WTC11 (cell line): Measurements from ENCODE around the gene STOX2. TPM values are rescaled to one million over a fixed set of nuclear protein-coding genes. Genes with fewer than 3 reads are reported as not detected.

Source experiments
- ATAC-seq: fragments of 200-7000 bp; cut with Tn5 transposase; 2 replicates; pipeline ENCODE4 v1.10.0; 2021; ENCODE audit warnings: mild to moderate bottlenecking, moderate library complexity
- CTCF ChIA-PET: fragments of 300-600 bp; sonication (Branson Sonifier 250); formaldehyde crosslinking; loops from one replicate; lab custom pipeline; 2021; ENCODE audit warnings: antibody characterized with exemption; lab: Charles Lee
- POLR2A ChIA-PET: fragments of 350-600 bp; sonication (Branson Sonifier 250); formaldehyde crosslinking; loops from one replicate; lab custom pipeline; 2021; ENCODE audit warnings: antibody characterized with exemption; lab: Charles Lee
- DNase-seq: peaks from one replicate; pipeline ENCODE4 v3.0.0; 2021; ENCODE audit warnings: low spot score
- H3K27ac Mint-ChIP-seq: 2 replicates; pipeline ENCODE4 v1.8.0; 2021; ENCODE audit warnings: mixed read lengths
- H3K27me3 Mint-ChIP-seq: 2 replicates; pipeline ENCODE4 v1.8.0; 2021; ENCODE audit warnings: low read depth, mild to moderate bottlenecking, moderate library complexity, mixed read lengths
- H3K36me3 Mint-ChIP-seq: 2 replicates; pipeline ENCODE4 v1.8.0; 2021; ENCODE audit warnings: mixed read lengths
- H3K4me1 Mint-ChIP-seq: 2 replicates; pipeline ENCODE4 v1.8.0; 2022; ENCODE audit warnings: mixed read lengths
- H3K4me3 Mint-ChIP-seq: 2 replicates; pipeline ENCODE4 v1.8.0; 2021; ENCODE audit warnings: mild to moderate bottlenecking, moderate library complexity, mixed read lengths
- H3K9me3 Mint-ChIP-seq: 2 replicates; pipeline ENCODE4 v1.8.0; 2021; ENCODE audit warnings: mixed read lengths
- ELF4 ChIP-seq: sonication (generic); formaldehyde crosslinking; IDR thresholded peaks from 2 replicates; pipeline ENCODE4 v1.8.1; 2022; ENCODE audit warnings: low read depth, mild to moderate bottlenecking, moderate library complexity, missing genetic modification reagents
- FOXJ3 ChIP-seq: sonication (generic); formaldehyde crosslinking; IDR thresholded peaks from 2 replicates; pipeline ENCODE4 v1.9.0; 2021; ENCODE audit warnings: missing genetic modification reagents, mild to moderate bottlenecking, borderline replicate concordance
- FOXP1 ChIP-seq: sonication (generic); formaldehyde crosslinking; IDR thresholded peaks from 2 replicates; pipeline ENCODE4 v1.8.0; 2022; ENCODE audit warnings: missing genetic modification reagents, mild to moderate bottlenecking, moderate library complexity, borderline replicate concordance
- GTF2I ChIP-seq: fragments of 250-450 bp; sonication (Bioruptor Pico); conservative IDR thresholded peaks from 2 replicates; pipeline ENCODE4 v1.4.0; 2021; ENCODE audit warnings: mild to moderate bottlenecking
- SMAD4 ChIP-seq: sonication (generic); formaldehyde crosslinking; IDR thresholded peaks from 2 replicates; pipeline ENCODE4 v1.8.0; 2022; ENCODE audit warnings: mild to moderate bottlenecking, missing genetic modification reagents
- SOX15 ChIP-seq: fragments of 250-450 bp; sonication (Bioruptor Pico); IDR thresholded peaks from 2 replicates; pipeline ENCODE4 v1.9.0; 2021; ENCODE audit warnings: mild to moderate bottlenecking
- ZNF121 ChIP-seq: sonication (generic); formaldehyde crosslinking; IDR thresholded peaks from 2 replicates; pipeline ENCODE4 v1.8.0; 2023; ENCODE audit warnings: missing genetic modification reagents
- total RNA-seq: library from RNA; stranded (reverse); gene quantifications from 3 replicates; pipeline ENCODE4 v1.2.3, GENCODE V29; 2021
- TF ChIP-seq, protein P1 (sequence below): sonication (generic); formaldehyde crosslinking; IDR thresholded peaks from 2 replicates; pipeline ENCODE4 v1.8.0; 2023; ENCODE audit warnings: missing genetic modification reagents, mild to moderate bottlenecking, borderline replicate concordance
- TF ChIP-seq, protein P2 (sequence below): fragments of 250-450 bp; sonication (Bioruptor Pico); IDR thresholded peaks from 2 replicates; pipeline ENCODE4 v1.9.0; 2021; ENCODE audit warnings: mild to moderate bottlenecking
- TF ChIP-seq, protein P3 (sequence below): sonication (generic); formaldehyde crosslinking; IDR thresholded peaks from 2 replicates; pipeline ENCODE4 v1.8.1; 2023; ENCODE audit warnings: mild to moderate bottlenecking, missing genetic modification reagents, moderate library complexity
- TF ChIP-seq, protein P4 (sequence below): sonication (generic); formaldehyde crosslinking; IDR thresholded peaks from 2 replicates; pipeline ENCODE4 v1.8.1; 2022; ENCODE audit warnings: missing genetic modification reagents, borderline replicate concordance
- TF ChIP-seq, protein P5 (sequence below): sonication (generic); formaldehyde crosslinking; IDR thresholded peaks from 2 replicates; pipeline ENCODE4 v1.8.1; 2022; ENCODE audit warnings: mild to moderate bottlenecking, moderate library complexity, missing genetic modification reagents
- TF ChIP-seq, protein P6 (sequence below): sonication (generic); formaldehyde crosslinking; IDR thresholded peaks from 2 replicates; pipeline ENCODE4 v1.8.1; 2022; ENCODE audit warnings: mild to moderate bottlenecking, missing genetic modification reagents, moderate library complexity, borderline replicate concordance

STOX2 gene
- total RNA-seq, 1 experiment from 2014 or later, result 31.6 TPM

DNA sequence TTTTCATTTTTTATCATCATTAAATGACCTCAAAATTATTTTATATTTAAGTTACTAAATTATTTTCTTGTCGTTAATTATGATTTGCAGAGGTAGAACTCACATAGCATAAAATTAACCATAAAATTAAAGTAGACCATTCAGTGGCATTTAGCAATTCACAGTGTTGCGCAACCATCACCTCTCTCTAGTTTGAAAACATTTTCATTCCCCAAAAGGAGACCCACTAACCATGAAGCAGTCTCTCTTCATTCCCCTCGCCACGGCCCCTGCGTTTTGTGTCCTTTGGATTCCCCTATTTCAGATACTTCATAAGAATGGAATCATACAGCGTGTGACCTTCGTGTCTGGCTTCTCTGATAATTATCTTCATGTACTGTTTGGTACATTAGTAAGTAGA lies 157.7 kb downstream of the STOX2 start (continued):
- TF ChIP-seq, protein P1, sequence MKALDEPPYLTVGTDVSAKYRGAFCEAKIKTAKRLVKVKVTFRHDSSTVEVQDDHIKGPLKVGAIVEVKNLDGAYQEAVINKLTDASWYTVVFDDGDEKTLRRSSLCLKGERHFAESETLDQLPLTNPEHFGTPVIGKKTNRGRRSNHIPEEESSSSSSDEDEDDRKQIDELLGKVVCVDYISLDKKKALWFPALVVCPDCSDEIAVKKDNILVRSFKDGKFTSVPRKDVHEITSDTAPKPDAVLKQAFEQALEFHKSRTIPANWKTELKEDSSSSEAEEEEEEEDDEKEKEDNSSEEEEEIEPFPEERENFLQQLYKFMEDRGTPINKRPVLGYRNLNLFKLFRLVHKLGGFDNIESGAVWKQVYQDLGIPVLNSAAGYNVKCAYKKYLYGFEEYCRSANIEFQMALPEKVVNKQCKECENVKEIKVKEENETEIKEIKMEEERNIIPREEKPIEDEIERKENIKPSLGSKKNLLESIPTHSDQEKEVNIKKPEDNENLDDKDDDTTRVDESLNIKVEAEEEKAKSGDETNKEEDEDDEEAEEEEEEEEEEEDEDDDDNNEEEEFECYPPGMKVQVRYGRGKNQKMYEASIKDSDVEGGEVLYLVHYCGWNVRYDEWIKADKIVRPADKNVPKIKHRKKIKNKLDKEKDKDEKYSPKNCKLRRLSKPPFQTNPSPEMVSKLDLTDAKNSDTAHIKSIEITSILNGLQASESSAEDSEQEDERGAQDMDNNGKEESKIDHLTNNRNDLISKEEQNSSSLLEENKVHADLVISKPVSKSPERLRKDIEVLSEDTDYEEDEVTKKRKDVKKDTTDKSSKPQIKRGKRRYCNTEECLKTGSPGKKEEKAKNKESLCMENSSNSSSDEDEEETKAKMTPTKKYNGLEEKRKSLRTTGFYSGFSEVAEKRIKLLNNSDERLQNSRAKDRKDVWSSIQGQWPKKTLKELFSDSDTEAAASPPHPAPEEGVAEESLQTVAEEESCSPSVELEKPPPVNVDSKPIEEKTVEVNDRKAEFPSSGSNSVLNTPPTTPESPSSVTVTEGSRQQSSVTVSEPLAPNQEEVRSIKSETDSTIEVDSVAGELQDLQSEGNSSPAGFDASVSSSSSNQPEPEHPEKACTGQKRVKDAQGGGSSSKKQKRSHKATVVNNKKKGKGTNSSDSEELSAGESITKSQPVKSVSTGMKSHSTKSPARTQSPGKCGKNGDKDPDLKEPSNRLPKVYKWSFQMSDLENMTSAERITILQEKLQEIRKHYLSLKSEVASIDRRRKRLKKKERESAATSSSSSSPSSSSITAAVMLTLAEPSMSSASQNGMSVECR (CRISPR knock-in tag), result no peak
- TF ChIP-seq FOXJ3 (no peak), FOXP1 (CRISPR knock-in tag) (no peak), ZNF121 (CRISPR knock-in tag) (no peak), GTF2I (CRISPR knock-in tag) (no peak), ELF4 (no peak)
- TF ChIP-seq, protein P2, sequence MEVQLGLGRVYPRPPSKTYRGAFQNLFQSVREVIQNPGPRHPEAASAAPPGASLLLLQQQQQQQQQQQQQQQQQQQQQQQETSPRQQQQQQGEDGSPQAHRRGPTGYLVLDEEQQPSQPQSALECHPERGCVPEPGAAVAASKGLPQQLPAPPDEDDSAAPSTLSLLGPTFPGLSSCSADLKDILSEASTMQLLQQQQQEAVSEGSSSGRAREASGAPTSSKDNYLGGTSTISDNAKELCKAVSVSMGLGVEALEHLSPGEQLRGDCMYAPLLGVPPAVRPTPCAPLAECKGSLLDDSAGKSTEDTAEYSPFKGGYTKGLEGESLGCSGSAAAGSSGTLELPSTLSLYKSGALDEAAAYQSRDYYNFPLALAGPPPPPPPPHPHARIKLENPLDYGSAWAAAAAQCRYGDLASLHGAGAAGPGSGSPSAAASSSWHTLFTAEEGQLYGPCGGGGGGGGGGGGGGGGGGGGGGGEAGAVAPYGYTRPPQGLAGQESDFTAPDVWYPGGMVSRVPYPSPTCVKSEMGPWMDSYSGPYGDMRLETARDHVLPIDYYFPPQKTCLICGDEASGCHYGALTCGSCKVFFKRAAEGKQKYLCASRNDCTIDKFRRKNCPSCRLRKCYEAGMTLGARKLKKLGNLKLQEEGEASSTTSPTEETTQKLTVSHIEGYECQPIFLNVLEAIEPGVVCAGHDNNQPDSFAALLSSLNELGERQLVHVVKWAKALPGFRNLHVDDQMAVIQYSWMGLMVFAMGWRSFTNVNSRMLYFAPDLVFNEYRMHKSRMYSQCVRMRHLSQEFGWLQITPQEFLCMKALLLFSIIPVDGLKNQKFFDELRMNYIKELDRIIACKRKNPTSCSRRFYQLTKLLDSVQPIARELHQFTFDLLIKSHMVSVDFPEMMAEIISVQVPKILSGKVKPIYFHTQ, result no peak
- TF ChIP-seq, protein P3, sequence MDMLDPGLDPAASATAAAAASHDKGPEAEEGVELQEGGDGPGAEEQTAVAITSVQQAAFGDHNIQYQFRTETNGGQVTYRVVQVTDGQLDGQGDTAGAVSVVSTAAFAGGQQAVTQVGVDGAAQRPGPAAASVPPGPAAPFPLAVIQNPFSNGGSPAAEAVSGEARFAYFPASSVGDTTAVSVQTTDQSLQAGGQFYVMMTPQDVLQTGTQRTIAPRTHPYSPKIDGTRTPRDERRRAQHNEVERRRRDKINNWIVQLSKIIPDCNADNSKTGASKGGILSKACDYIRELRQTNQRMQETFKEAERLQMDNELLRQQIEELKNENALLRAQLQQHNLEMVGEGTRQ (CRISPR knock-in tag), result no peak
- TF ChIP-seq, protein P4, sequence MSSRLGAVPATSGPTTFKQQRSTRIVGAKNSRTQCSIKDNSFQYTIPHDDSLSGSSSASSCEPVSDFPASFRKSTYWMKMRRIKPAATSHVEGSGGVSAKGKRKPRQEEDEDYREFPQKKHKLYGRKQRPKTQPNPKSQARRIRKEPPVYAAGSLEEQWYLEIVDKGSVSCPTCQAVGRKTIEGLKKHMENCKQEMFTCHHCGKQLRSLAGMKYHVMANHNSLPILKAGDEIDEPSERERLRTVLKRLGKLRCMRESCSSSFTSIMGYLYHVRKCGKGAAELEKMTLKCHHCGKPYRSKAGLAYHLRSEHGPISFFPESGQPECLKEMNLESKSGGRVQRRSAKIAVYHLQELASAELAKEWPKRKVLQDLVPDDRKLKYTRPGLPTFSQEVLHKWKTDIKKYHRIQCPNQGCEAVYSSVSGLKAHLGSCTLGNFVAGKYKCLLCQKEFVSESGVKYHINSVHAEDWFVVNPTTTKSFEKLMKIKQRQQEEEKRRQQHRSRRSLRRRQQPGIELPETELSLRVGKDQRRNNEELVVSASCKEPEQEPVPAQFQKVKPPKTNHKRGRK (CRISPR knock-in tag), result no peak
- TF ChIP-seq, protein P5, sequence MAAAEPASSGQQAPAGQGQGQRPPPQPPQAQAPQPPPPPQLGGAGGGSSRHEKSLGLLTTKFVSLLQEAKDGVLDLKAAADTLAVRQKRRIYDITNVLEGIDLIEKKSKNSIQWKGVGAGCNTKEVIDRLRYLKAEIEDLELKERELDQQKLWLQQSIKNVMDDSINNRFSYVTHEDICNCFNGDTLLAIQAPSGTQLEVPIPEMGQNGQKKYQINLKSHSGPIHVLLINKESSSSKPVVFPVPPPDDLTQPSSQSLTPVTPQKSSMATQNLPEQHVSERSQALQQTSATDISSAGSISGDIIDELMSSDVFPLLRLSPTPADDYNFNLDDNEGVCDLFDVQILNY (CRISPR knock-in tag), result no peak

DNA sequence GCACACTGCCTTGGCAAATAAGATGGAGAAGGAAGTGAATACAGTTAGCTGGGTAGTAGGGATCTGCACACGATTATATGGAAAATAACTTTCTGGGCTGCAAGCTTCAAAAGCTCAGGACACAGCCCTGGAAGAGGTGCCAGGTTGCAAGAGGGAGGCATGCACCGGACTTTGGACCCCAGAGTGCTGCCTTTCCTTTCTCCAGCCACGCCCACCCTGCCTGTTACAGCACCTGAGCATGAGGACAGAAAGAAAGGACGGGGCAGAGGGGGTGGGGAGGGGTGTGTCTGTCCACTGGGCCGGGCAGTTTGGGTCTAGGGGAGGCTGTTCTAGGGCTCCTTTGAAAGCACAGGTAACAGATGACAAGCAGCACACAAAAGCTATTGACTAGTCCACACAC lies 159.8 kb downstream of the STOX2 start:
- H3K27ac Mint-ChIP-seq, result no peak overlapping the region
- H3K4me1 Mint-ChIP-seq, result peaks cover 10% of the 10 kb centered on the region; the same call in 1 of the 2 replicates
- H3K36me3 Mint-ChIP-seq, result no peaks in the 10 kb centered on the region
- no peak overlapping the region for H3K4me3 Mint-ChIP-seq
- CTCF ChIA-PET, result no interaction called here
- POLR2A ChIA-PET, result interaction anchor here (0.7 kb wide), 1 partner anchor 28 kb away, joined by 3 read pairs; no protein-coding TSS in a partner anchor
- ATAC-seq, result no peak
- no peak for DNase-seq
- no peaks in the 10 kb centered on the region for H3K9me3 Mint-ChIP-seq
- TF ChIP-seq, protein P1 (CRISPR knock-in tag), result no peak
- no peak for TF ChIP-seq SMAD4
- no peak for TF ChIP-seq SOX15 (CRISPR knock-in tag)
- TF ChIP-seq, protein P6, sequence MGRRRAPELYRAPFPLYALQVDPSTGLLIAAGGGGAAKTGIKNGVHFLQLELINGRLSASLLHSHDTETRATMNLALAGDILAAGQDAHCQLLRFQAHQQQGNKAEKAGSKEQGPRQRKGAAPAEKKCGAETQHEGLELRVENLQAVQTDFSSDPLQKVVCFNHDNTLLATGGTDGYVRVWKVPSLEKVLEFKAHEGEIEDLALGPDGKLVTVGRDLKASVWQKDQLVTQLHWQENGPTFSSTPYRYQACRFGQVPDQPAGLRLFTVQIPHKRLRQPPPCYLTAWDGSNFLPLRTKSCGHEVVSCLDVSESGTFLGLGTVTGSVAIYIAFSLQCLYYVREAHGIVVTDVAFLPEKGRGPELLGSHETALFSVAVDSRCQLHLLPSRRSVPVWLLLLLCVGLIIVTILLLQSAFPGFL (CRISPR knock-in tag), result no peak
- no peaks in the 10 kb centered on the region for H3K27me3 Mint-ChIP-seq
